ENCODE results near the gene BFSP2.

DNA sequence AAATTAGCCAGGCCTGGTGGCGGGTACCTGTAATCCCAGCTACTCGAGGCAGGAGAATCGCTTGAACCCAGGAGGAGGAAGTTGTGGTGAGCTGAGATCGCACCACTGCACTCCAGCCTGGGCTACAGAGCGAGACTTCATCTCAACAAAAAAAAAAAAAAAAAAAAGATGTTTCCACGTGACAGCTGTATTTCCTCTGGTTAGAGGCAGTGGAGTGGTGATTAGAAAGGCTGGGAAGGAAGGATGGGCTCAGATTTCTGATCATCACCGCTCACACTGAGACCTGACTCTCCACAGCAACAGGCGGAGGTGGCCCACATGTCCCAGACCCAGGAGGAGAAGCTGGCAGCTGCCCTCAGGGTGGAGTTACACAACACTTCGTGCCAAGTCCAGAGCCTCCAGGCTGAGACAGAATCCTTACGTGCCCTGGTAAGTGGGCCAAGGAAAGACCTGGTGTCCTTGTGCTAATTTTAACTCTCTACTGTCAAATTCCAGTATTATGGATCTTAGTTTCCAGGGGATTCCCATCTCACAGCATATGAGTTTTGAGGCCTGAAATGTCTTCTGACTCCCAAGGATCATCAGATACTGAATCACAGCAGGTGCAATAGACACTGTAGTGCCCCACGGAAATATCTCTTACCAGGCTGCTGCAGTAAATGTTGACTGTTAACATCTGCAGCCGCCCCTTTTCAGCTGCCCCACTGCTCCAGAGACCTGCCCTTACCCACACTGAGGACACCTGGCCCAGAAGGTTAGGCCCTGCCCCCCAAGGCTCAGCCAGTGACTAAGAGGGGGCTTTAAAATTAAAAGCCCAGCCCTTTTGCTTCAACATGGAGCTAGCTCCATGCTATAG, 66.9 kb downstream of the BFSP2 start:
- TF ChIP-seq, protein P1, sequence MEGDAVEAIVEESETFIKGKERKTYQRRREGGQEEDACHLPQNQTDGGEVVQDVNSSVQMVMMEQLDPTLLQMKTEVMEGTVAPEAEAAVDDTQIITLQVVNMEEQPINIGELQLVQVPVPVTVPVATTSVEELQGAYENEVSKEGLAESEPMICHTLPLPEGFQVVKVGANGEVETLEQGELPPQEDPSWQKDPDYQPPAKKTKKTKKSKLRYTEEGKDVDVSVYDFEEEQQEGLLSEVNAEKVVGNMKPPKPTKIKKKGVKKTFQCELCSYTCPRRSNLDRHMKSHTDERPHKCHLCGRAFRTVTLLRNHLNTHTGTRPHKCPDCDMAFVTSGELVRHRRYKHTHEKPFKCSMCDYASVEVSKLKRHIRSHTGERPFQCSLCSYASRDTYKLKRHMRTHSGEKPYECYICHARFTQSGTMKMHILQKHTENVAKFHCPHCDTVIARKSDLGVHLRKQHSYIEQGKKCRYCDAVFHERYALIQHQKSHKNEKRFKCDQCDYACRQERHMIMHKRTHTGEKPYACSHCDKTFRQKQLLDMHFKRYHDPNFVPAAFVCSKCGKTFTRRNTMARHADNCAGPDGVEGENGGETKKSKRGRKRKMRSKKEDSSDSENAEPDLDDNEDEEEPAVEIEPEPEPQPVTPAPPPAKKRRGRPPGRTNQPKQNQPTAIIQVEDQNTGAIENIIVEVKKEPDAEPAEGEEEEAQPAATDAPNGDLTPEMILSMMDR (IDR thresholded peaks at IDR 0.05; ENCODE audit: poor library complexity): no peak
- TF ChIP-seq EZH2 (IDR thresholded peaks at IDR 0.05; ENCODE audit: borderline replicate concordance): no peak
